ENCODE measurements around the gene KRTAP17-1.

The KRTAP17-1 gene

GRCh38 chr17:41333836-41334235, 18.3 kb upstream of the KRTAP17-1 start:
- H3K4me3 ChIP-seq (IDR thresholded peaks at IDR 0.05; ENCODE audit: insufficient read depth, low read depth, low read length), result no peak overlapping the region
- TF ChIP-seq CTCF (conservative IDR thresholded peaks at IDR 0.05; ENCODE audit: low read depth, low read length), result no peak
- H3K27me3 ChIP-seq (ENCODE audit: insufficient read depth, low read depth), result peaks cover 18% of the 10 kb centered on the region; the same call in 1 of the 2 replicates

DNA sequence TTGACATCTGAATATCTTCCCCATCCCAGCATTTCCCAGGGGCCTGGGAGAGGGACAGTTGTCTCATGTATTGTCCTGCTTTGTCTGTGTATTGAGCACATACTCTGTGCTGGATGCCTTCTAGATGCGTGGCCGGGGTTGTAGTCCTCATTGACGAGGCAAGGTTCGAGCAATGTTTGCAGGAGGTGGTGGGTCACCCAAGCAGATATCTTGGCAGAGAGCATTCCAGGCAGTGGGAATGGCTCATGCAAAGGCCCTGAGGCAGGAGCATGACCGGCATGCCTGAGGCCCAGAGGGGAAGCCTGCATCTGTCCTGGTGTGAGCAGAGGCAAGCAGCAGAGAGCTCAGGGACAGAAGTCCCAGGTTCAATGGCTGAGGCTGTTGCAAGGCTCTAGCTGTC, 17.6 kb upstream of the KRTAP17-1 start:
- no peak overlapping the region for H3K4me3 ChIP-seq (IDR thresholded peaks at IDR 0.05; ENCODE audit: insufficient read depth, low read depth, low read length)
- H3K4me1 ChIP-seq (ENCODE audit: low read depth, poor library complexity, severe bottlenecking), result peaks cover 4% of the 10 kb centered on the region
- no peaks in the 10 kb centered on the region for H3K79me2 ChIP-seq (ENCODE audit: insufficient read depth, low read depth)
- no peak for TF ChIP-seq CTCF (conservative IDR thresholded peaks at IDR 0.05; ENCODE audit: low read depth, low read length)
- H3K9ac ChIP-seq, result no peak overlapping the region
- H3K4me2 ChIP-seq, result no peak overlapping the region
- H4K20me1 ChIP-seq (ENCODE audit: insufficient read depth), result no peaks in the 10 kb centered on the region
- H3K27me3 ChIP-seq (ENCODE audit: insufficient read depth, low read depth), result peaks cover 18% of the 10 kb centered on the region; the same call in 1 of the 2 replicates
- H3K27ac ChIP-seq, result no peak overlapping the region
- no peak overlapping the region for H2AFZ ChIP-seq (ENCODE audit: low read depth)
- H3K36me3 ChIP-seq (ENCODE audit: insufficient read depth), result no peaks in the 10 kb centered on the region

More at GRCh38 chr17:41333836-41334235, 18.3 kb upstream of the KRTAP17-1 start:
- no peaks in the 10 kb centered on the region for H3K79me2 ChIP-seq (ENCODE audit: insufficient read depth, low read depth)
- no peak overlapping the region for H3K27ac ChIP-seq
- no peak overlapping the region for H2AFZ ChIP-seq (ENCODE audit: low read depth)
- H3K4me1 ChIP-seq (ENCODE audit: low read depth, poor library complexity, severe bottlenecking), result peaks cover 12% of the 10 kb centered on the region
- no peak overlapping the region for H3K9ac ChIP-seq
- H4K20me1 ChIP-seq (ENCODE audit: insufficient read depth), result no peaks in the 10 kb centered on the region
- no peaks in the 10 kb centered on the region for H3K36me3 ChIP-seq (ENCODE audit: insufficient read depth)
- no peak overlapping the region for H3K4me2 ChIP-seq

DNA sequence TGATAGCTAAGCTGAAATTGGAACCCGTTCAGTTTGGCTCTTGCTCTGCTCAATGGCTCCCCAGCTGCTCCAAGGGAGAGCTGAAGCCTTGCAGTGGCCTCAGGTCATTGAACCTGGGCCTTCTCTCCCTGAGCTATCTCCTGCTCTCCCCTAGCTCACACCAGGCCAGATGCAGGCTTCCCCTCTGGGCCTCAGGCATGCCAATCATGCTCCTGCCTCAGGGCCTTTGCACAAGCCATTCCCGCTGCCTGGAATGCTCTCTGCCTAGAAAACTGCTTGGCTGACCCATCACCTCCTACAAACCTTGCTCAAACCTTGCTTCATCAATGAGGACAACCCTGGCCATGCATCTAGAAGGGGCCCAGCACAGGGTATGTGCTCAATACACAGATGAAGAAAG, 16.7 kb upstream of the KRTAP17-1 start:
- TF ChIP-seq CTCF (conservative IDR thresholded peaks at IDR 0.05; ENCODE audit: low read depth, low read length), result no peak
- Histone ChIP-seq H3K27me3 (ENCODE audit: insufficient read depth, low read depth) (peaks cover 9% of the 10 kb centered on the region; the same call in 1 of the 2 replicates), H3K4me3 (IDR thresholded peaks at IDR 0.05; ENCODE audit: insufficient read depth, low read depth, low read length) (no peak overlapping the region), H3K79me2 (ENCODE audit: insufficient read depth, low read depth) (no peaks in the 10 kb centered on the region), H3K36me3 (ENCODE audit: insufficient read depth) (no peaks in the 10 kb centered on the region), H3K27ac (no peak overlapping the region), H2AFZ (ENCODE audit: low read depth) (no peak overlapping the region), H3K4me1 (ENCODE audit: low read depth, poor library complexity, severe bottlenecking) (no peaks in the 10 kb centered on the region), H3K9ac (no peak overlapping the region), H4K20me1 (ENCODE audit: insufficient read depth) (no peaks in the 10 kb centered on the region), H3K4me2 (no peak overlapping the region)

GRCh38 chr17:41331606-41332005, 16.1 kb upstream of the KRTAP17-1 start:
- Histone ChIP-seq H3K4me3 (IDR thresholded peaks at IDR 0.05; ENCODE audit: insufficient read depth, low read depth, low read length) (no peak overlapping the region), H3K9ac (no peak overlapping the region), H4K20me1 (ENCODE audit: insufficient read depth) (no peaks in the 10 kb centered on the region), H2AFZ (ENCODE audit: low read depth) (no peak overlapping the region), H3K79me2 (ENCODE audit: insufficient read depth, low read depth) (no peaks in the 10 kb centered on the region), H3K27ac (no peak overlapping the region), H3K27me3 (ENCODE audit: insufficient read depth, low read depth) (peaks cover 4% of the 10 kb centered on the region; the same call in 1 of the 2 replicates), H3K4me1 (ENCODE audit: low read depth, poor library complexity, severe bottlenecking) (no peaks in the 10 kb centered on the region), H3K4me2 (no peak overlapping the region), H3K36me3 (ENCODE audit: insufficient read depth) (no peaks in the 10 kb centered on the region)
- no peak for TF ChIP-seq CTCF (conservative IDR thresholded peaks at IDR 0.05; ENCODE audit: low read depth, low read length)
